ENCODE results near the gene C22orf42. TPM values are rescaled to one million over a fixed set of nuclear protein-coding genes. Genes with fewer than 3 reads are reported as not detected.

Gene C22orf42
- total RNA-seq, 2 experiments from 2014 or later, result not detected

- Mint-ChIP-seq H3K36me3 (no peaks in the 10 kb centered on the region), H3K27ac (no peak overlapping the region)
Measured at GRCh38 chr22:32103658-32104315, 55.3 kb downstream of the C22orf42 start.

DNA sequence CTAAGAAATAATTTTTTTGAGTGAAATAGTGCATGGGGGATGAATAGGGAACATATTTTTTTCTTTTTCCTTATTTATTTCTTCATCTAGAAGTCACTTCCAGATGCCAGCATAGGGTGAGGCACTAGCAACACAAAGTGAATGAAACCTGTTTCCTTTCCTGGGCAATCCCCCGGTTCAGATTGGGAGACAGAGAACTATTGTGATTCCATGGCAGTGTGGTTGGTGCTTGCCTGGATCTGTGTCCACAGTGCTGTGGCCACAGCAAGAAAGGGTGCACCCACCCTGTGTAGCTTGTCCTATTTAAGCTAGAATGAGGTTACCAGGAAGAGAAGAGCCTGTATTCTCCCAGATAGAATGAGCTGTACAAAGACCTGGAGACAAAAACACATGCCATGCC is 58.4 kb downstream of the C22orf42 start:
- no peak overlapping the region for H3K27ac Mint-ChIP-seq
- CTCF ChIA-PET, result no interaction called here
- no peak for ATAC-seq

More at GRCh38 chr22:32103658-32104315, 55.3 kb downstream of the C22orf42 start:
- H3K4me1 Mint-ChIP-seq, result no peaks in the 10 kb centered on the region
- H3K27me3 Mint-ChIP-seq, result peaks cover 49% of the 10 kb centered on the region
- no peaks in the 10 kb centered on the region for H3K9me3 Mint-ChIP-seq (ENCODE audit: low read depth)
- no peak for ATAC-seq
- no peak overlapping the region for H3K4me3 Mint-ChIP-seq
- CTCF ChIA-PET, result interaction anchor here (0.8 to 1.4 kb wide), 4 partner anchors 12 to 162 kb away, joined by 3 to 7 read pairs (median 4); no protein-coding TSS in a partner anchor
- DNase-seq, result no peak

More for the DNA sequence above, 58.4 kb downstream of the C22orf42 start:
- Mint-ChIP-seq H3K9me3 (ENCODE audit: low read depth) (no peaks in the 10 kb centered on the region), H3K4me1 (no peaks in the 10 kb centered on the region), H3K27me3 (peaks cover 40% of the 10 kb centered on the region), H3K4me3 (no peak overlapping the region), H3K36me3 (no peaks in the 10 kb centered on the region)
- no peak for DNase-seq

Other genes with a start within 250 kb of the C22orf42 start
- gene YWHAH, start 214.8 kb downstream of the C22orf42 start, total RNA-seq, result 100 to 1,000 TPM; 224 to 254 TPM
- not detected for gene SLC5A1, start 116.0 kb downstream of the C22orf42 start, total RNA-seq
- under 1 TPM; 0.16 to 0.41 TPM for gene RFPL2, start 45.8 kb upstream of the C22orf42 start, total RNA-seq
- not detected for gene SLC5A4, start 96.0 kb upstream of the C22orf42 start, total RNA-seq
- not detected for gene RFPL3, start 198.6 kb upstream of the C22orf42 start, total RNA-seq

Data from activated CD8-positive, alpha-beta memory T cell treated with anti-CD3 and anti-CD28 coated beads, Interleukin-2, amount 10 ng/mL, durations not matched to agents 7 days and 5 days (primary cell).